CD4-positive, alpha-beta T cell treated with Interleukin-15 for 4 hours (primary cell): ENCODE measurements around the gene DHX58.

Experiments used
- DNase-seq: peaks from one replicate; pipeline ENCODE4 v3.0.0-alpha.2; 2020; ENCODE audit warnings: low spot score

Gene DHX58

DNA sequence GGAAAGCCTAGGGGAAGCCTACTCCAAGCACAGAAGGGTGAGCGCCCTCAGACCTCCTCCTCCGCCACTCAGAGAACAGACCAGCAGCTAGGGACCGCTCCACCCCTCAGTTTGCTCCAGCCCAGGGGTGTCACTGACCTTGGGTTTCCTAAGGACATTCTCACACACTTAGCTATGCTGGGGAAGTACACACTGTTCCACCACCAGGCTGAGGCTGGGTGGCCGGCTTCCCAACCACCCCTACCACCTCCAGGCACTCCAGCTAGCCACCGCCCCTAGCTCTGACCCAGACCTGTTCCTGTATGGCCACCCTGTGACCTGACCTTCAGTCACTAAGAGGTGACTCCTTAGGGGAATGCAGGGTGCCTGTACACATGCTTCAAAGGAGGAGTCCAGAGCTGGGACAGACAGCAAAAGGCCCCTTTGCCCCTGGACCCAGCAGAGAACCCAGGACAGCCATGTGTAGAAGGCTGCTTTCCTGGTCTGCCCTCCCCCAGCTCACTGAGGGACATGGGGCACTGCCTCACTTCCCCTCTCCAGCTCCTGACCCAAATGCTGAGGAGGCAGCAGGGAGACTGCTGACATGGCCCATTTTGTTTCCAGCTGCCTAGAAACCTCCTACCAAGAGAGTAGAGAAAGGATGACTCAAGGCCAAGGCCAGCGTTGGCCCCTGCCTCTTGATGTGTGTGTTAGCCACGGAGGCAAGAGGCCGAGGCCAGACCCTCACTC is 16.8 kb upstream of the DHX58 start:
- no peak for DNase-seq

GRCh38 chr17:42127414-42127813 is 14.9 kb upstream of the DHX58 start:
- DNase-seq = no peak

- DNase-seq = no peak
Measured at GRCh38 chr17:42126836-42127235, 14.3 kb upstream of the DHX58 start.

DNA sequence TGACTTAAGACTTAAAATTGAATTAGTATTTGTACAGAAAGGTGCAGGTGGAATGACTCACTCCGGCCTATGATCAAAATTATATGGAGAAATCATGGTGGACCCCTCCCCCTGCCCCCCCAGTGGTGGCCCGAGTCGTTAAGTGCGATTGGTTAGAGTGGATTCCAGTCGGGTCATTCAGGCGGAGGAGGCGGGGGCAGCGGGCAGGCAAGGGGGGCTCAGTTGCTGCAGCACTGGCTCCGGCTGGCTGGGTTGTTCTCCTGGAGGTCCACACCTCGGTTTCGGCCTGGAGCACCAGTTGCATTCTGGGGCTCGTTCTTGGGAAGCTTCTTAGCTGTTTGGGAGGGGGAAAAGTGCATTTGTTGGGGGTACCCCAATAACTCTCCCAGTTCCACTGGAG is 13.1 kb upstream of the DHX58 start:
- DNase-seq = no peak

DNA sequence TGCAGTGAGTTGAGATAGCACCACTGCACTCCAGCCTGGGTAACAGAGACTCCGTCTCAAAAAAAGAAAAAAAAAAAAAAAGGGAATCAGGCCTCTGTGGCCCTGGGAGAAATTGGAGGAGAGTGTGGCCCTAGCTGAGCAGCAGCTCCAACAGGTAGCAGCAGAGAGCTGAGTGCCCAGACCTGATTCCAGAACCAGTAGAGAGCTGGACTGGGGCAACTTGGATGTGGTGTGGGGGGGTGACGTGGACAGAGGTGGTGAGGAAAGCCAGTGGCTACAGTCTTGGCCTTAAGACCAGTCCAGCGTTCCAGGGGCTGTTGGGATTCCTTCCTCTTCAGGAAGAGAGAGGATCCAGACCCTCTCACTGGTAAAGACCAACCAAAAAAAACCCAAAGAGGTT is 11.7 kb upstream of the DHX58 start:
- DNase-seq = no peak

DNA sequence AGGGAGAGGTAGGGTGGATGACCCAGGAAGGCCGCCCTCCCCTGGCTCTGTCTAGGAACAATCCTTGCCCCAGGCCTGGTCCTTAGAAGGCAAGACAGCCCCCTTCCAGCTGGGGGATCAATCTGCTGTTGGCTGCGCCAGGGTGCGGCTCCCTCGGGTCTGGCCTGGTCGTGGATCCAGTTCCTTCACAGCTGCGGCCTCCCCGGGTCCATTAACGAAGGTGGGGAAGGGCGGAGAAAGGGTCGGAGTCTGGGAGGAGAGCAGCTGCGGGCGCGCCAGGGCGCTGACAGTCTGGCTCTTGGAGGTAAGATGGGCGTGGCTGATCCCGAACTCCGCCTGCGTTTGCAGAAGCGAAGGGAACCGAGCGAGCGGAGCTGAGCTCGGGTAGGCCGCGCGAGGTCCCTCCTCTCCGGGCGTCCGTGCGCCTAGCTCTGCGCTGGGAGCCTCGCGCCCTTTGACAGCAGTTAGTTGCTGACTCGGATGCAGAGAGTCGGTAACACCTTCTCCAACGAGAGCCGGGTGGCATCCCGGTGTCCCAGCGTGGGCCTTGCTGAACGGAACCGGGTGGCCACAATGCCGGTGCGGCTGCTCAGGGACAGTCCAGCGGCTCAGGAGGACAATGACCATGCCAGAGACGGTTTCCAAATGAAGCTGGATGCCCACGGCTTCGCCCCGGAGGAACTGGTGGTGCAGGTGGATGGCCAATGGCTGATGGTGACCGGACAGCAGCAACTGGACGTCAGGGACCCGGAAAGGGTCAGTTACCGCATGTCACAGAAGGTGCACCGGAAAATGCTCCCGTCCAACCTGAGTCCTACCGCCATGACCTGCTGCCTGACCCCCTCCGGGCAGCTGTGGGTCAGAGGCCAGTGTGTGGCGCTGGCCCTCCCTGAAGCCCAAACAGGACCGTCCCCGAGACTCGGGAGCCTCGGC is 10.1 kb upstream of the DHX58 start, which contains the start of gene HSPB9:
TSS of gene HSPB9 (plus strand) at position 434 of the 933 bp plus-strand sequence. CDS start at position 481, 47 bp downstream.
- DNase-seq = no peak

GRCh38 chr17:42120770-42121769 is 8.6 kb upstream of the DHX58 start, which contains the start of gene KAT2A:
Gene KAT2A (minus strand): TSS chr17:42121367. CDS start chr17:42121304, 63 bp downstream.
- DNase-seq = peak; percentile 71

GRCh38 chr17:42120161-42120769 is 7.8 kb upstream of the DHX58 start:
- DNase-seq = no peak

DNA sequence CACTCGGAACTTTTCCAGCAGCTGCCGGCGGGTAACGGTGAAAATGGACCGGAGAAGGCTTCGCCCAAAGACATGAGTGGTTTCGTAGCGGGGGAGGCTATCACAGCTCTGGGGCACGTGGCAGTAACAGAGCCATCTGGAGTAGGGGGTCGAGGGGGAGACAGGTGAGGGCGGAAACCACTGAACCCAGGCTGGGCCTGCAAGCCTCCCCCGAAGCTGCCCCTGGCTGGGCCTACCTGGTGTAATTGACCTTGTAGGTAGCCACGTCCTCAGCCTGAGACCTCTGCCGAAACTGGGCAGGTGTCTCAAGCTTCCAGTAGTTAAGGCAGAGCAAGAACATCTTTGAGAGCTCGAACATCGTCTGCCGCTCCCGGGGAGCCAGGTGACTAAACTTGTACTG is 6.8 kb upstream of the DHX58 start:
- no peak for DNase-seq

- DNase-seq = peak; percentile 50
Measured at GRCh38 chr17:42118545-42118944, 6.0 kb upstream of the DHX58 start.

DNA sequence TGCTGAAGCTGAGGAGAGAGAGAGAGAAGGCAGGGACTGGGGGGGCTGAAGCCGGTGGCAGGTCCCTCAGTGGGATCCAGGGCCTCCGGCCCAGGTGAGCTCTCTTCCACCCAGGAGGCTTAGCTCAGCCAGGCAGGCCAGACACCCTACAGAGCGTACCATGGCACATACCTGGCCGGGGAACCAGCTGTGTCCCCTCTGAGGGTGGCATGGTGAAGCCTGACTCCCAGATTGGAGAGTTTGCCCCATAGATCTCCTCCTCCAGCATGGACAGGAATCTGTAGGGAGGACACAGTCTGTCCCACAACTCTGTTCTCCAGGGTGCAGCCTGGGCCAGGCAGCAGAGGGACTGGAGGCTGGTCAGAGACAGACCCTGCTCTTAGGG is 5.6 kb upstream of the DHX58 start:
- no peak for DNase-seq

DNA sequence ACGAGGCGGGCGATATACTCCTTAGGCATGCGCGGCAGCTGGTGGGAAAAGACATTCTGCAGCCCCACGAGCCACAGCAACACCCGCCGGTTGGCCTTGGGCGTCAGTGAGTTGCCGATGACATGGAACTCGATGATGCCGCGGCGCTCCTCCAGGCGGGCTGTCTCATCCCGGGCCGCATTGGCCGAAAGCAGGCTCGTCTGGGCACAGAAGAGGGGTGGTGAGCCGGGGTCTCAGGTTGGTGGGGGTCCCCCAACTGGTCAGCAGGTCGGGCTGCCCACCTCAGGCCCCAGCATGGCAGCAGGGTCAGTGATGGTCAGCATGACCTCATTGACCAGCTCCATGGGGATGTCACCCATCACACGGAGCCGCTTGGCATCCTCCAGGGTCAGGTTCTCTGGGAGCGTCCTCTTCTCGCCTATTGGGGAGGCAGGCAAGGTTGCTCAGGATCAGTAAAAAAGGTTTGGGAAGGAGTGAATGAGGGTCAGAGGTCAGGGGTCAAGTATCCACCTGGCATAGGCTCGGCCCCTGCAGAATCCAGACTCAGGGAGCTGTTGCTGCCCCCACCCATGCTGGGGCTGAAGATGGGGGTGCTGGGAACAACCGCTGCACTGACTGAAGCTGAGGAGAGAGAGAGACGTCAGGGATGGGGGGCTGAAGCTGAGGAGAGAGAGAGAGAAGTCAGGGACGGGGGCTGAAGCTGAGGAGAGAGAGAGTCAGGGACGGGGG is 5.0 kb upstream of the DHX58 start:
- no peak for DNase-seq

DNA sequence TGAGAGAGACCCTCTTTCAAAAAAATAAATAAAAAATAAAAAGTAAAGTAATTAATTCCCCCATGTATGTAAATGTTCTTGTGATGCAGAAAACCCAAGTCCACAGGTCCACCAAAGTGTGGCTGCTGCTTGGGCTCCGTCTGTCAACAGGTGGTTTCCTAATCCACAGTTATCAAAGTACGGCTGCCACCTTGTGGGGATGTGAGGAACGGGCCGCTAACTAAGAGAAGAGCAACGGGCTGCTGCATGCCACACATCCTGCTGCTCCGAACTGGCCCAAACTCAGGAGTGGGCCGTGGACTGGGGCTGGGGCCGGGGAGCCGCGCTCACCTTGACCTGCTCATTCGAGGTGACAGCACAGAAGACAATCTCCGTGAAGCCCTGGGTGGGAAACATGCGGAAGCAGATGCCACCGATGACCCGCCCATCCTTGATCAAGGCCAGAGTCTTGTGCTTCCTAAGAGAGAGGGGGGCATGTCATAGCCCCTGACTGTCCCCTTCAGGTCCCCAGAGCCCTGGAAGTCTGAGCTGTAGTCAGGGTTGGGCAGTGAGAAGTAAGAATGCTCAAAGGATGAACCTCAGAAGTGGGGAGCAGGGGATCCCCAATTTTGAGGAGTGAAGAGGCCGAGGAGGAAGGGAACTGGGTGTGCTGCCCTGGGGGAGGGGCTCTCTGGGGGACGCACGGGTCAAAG is 4.3 kb upstream of the DHX58 start:
- DNase-seq = peak; percentile 88

DNA sequence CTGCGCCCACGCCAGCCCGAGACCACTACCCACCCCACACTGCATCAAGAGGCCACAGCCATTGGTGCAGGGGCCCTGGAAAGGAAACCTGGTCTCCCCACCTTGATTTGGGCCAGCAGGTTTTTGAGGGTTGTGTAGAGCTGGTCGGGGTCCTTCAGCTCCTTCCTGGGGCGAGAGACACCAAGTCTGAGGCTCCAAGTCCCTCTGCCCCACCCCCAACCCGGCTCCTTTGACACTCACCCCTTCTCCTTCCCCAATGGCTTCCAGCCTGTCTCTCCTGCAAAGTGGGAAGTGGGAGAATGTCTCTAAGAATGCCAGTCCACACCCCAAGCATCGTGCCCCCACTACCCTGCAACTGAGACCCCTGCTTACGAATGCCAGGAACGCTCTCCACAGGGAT is 1.6 kb upstream of the DHX58 start:
- no peak for DNase-seq

DNA sequence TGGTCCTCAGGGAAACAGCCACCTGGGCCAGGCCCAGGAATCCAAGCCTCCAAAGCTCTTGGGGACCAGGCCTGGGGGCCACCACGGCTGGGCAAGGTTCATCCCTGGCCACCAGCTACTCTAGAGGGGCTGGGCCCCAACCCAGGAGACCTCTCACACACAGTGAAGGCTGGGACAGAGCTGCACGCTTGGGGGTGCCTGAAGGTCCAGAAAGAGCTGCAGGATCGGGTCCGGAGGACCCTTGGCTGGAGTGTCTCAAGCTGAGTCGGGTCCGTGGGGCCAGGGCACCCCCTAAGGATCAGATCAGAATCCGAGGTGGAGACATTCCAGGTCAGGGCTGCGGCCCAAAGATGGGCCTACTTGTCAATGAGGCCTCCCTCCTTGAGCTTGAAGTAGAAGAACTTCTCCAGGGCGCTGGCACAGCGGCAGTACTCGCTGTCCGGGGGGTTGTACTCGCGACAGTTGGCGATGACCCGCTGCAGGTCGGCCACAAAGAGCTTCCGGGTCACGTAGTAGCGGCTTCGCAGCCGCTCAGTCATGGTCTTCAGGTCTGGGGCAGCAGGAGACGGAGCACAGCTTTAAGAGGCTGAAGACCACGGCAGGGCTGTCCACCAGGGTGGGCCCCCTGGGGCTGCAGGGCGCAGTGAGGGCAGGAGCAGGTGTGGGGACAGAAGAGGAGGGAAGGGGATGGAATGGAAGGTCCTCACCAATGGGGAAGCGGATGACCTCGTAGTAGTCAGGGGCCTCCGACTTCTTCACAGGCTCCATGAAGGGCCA is 967 bp upstream of the DHX58 start:
- no peak for DNase-seq

DNA sequence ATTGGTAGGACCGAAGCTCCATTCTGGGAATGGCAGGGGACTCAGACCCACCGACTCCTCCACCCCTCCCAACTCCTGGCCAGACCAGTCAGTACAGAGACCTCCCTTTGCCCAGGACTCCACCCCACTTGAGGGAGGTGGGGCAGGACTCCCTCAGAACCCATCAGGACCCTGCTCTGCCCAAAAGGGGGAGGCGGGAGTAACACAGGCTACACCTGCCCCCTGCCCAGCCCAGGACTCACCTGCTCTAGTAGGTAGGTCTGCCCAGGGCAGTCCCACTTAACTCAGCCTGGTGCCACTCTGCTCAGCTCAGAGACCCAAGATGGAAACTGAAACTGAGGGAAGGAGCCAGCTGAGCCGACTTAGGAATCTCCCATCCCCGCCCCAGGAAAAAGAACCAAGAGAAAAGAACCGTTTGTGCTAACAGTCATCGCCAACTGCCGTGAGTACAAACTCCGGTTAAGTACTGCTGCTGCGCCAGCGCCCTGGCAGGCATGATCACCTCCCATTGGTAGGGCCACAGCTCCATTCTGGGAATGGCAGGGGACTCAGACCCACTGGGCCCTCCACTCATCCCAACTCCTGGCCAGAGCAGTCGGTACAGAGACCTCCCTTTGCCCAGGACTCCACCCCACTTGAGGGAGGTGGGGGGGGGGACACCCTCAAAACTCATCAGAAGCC is 503 bp downstream of the DHX58 start:
- peak; percentile 24 for DNase-seq

GRCh38 chr17:42111265-42111636 is 1.3 kb downstream of the DHX58 start:
- no peak for DNase-seq
